Measurements from ENCODE around the gene RCC1. TPM values are rescaled to one million over a fixed set of nuclear protein-coding genes. Genes with fewer than 3 reads are reported as not detected.

RCC1 gene
- polyA plus RNA-seq, 1 donor (not counting 4 experiments of a cell fraction or from before 2014, with no cell fraction given) = 38.6 TPM

- H3K4me1 ChIP-seq (ENCODE audit: control insufficient read depth, extremely low read depth, insufficient read depth, low read length) = no peaks in the 10 kb centered on the region
Measured at GRCh38 chr1:28480308-28480707, 25.5 kb upstream of the RCC1 start.

GRCh38 chr1:28482138-28482537 is 23.7 kb upstream of the RCC1 start:
- no peak for FAIRE-seq
- H3K4me1 ChIP-seq (ENCODE audit: control insufficient read depth, extremely low read depth, insufficient read depth, low read length) = no peaks in the 10 kb centered on the region
- H4K20me1 ChIP-seq (ENCODE audit: control insufficient read depth, extremely low read depth, insufficient read depth, low read length) = no peaks in the 10 kb centered on the region
- no peak overlapping the region for H3K4me2 ChIP-seq (ENCODE audit: control insufficient read depth, extremely low read depth, insufficient read depth, low read depth, low read length)
- TF ChIP-seq CTCF (optimal IDR thresholded peaks at IDR 0.05 in 1 of 3, IDR thresholded peaks at IDR 0.05 in 1 of 3, conservative IDR thresholded peaks at IDR 0.05 in 1 of 3; ENCODE audit: extremely low read depth in 1 of 3, insufficient read depth in 2 of 3, low read length in 3 of 3) (no peak), EZH2 (IDR thresholded peaks at IDR 0.05; ENCODE audit: low read length) (no peak)
- H3K79me2 ChIP-seq (ENCODE audit: control insufficient read depth, insufficient read depth, low read length) = no peaks in the 10 kb centered on the region
- H3K27ac ChIP-seq (ENCODE audit: control insufficient read depth, insufficient read depth, low read length) = no peak overlapping the region
- peaks cover 16 to 17% of the 10 kb centered on the region in 2 experiments for H3K36me3 ChIP-seq (ENCODE audit: control insufficient read depth in 2 of 2, extremely low read depth in 1 of 2, insufficient read depth in 2 of 2, low read length in 2 of 2)
- H3K9me3 ChIP-seq (ENCODE audit: control insufficient read depth, low read depth, low read length) = no peaks in the 10 kb centered on the region
- no peak for DNase-seq (ENCODE audit: low read depth, low spot score)
- H3K4me3 ChIP-seq (ENCODE audit: control insufficient read depth in 2 of 3, extremely low read depth in 1 of 3, insufficient read depth in 2 of 3, low read depth in 1 of 3, low read length in 3 of 3) = no peak overlapping the region
- no peaks in the 10 kb centered on the region for H3K27me3 ChIP-seq (ENCODE audit: control insufficient read depth, extremely low read depth, insufficient read depth, low read length)
- H2AFZ ChIP-seq (ENCODE audit: control insufficient read depth, low read length) = no peak overlapping the region
- dilution Hi-C loops (cut with MboI; ENCODE audit: extremely low pct_ligation_motif_present, low sequenced_read_pairs) = no loop called here
- no peak overlapping the region for H3K9ac ChIP-seq (ENCODE audit: control insufficient read depth, extremely low read depth, insufficient read depth, low read length)
- no peaks in the 10 kb centered on the region for H3K9me1 ChIP-seq (ENCODE audit: control insufficient read depth, extremely low read depth, insufficient read depth, low read length)

More at GRCh38 chr1:28480308-28480707, 25.5 kb upstream of the RCC1 start:
- no peaks in the 10 kb centered on the region for H4K20me1 ChIP-seq (ENCODE audit: control insufficient read depth, extremely low read depth, insufficient read depth, low read length)
- no peak overlapping the region for H3K4me3 ChIP-seq (ENCODE audit: control insufficient read depth in 2 of 3, extremely low read depth in 1 of 3, insufficient read depth in 2 of 3, low read depth in 1 of 3, low read length in 3 of 3)
- H3K4me2 ChIP-seq (ENCODE audit: control insufficient read depth, extremely low read depth, insufficient read depth, low read depth, low read length) = no peak overlapping the region
- no peak overlapping the region for H2AFZ ChIP-seq (ENCODE audit: control insufficient read depth, low read length)
- TF ChIP-seq CTCF (optimal IDR thresholded peaks at IDR 0.05 in 1 of 3, IDR thresholded peaks at IDR 0.05 in 1 of 3, conservative IDR thresholded peaks at IDR 0.05 in 1 of 3; ENCODE audit: extremely low read depth in 1 of 3, insufficient read depth in 2 of 3, low read length in 3 of 3) (no peak), EZH2 (IDR thresholded peaks at IDR 0.05; ENCODE audit: low read length) (no peak)
- DNase-seq (ENCODE audit: low read depth, low spot score) (no peak), FAIRE-seq (no peak)
- H3K79me2 ChIP-seq (ENCODE audit: control insufficient read depth, insufficient read depth, low read length) = no peaks in the 10 kb centered on the region
- H3K9me3 ChIP-seq (ENCODE audit: control insufficient read depth, low read depth, low read length) = no peaks in the 10 kb centered on the region
- H3K36me3 ChIP-seq (ENCODE audit: control insufficient read depth in 2 of 2, extremely low read depth in 1 of 2, insufficient read depth in 2 of 2, low read length in 2 of 2) = peaks cover 16 to 20% of the 10 kb centered on the region in 2 experiments
- no peaks in the 10 kb centered on the region for H3K9me1 ChIP-seq (ENCODE audit: control insufficient read depth, extremely low read depth, insufficient read depth, low read length)
- H3K27me3 ChIP-seq (ENCODE audit: control insufficient read depth, extremely low read depth, insufficient read depth, low read length) = no peaks in the 10 kb centered on the region
- no peak overlapping the region for H3K27ac ChIP-seq (ENCODE audit: control insufficient read depth, insufficient read depth, low read length)
- no peak overlapping the region for H3K9ac ChIP-seq (ENCODE audit: control insufficient read depth, extremely low read depth, insufficient read depth, low read length)
- dilution Hi-C loops (cut with MboI; ENCODE audit: extremely low pct_ligation_motif_present, low sequenced_read_pairs) = no loop called here

All from keratinocyte (primary cell).